Caco-2 (cell line): ENCODE results near the gene EMC8. TPM values are rescaled to one million over a fixed set of nuclear protein-coding genes. Genes with fewer than 3 reads are reported as not detected.

ENCODE experiments used
- BruUV-seq: library from RNA; stranded (reverse); fragments of 400-500 nt; replicated peaks from 2 replicates; lab custom pipeline; 2021; lab: Mats Ljungman, UMichigan
- CTCF ChIA-PET: fragments of 300-600 bp; sonication (Branson Sonifier 250); formaldehyde crosslinking; loops from one replicate; lab custom pipeline; 2022; ENCODE audit warnings: antibody characterized with exemption; lab: Charles Lee
- POLR2A ChIA-PET: fragments of 300-600 bp; sonication (Branson Sonifier 250); formaldehyde crosslinking; loops from one replicate; lab custom pipeline; 2022; ENCODE audit warnings: antibody characterized with exemption; lab: Charles Lee
- DNase-seq, 2 experiments: peaks; one replicate each; pipeline versions ENCODE4 v3.0.0 to v3.0.0-alpha.2; 2020 to 2022
- H3K27me3 ChIP-seq: replicated peaks from 2 replicates; pipeline ENCODE4 v1.6.0; 2011; ENCODE audit warnings: low read length; ENCODE audit not compliant: control insufficient read depth, insufficient read depth
- H3K36me3 ChIP-seq: 2 replicates; pipeline ENCODE4 v1.5.1; 2011; ENCODE audit warnings: low read length; ENCODE audit not compliant: control insufficient read depth, insufficient read depth
- H3K4me1 ChIP-seq: fragments of 250-450 bp; sonication (Bioruptor Pico); 2 replicates; pipeline ENCODE4 v1.5.1; 2020; ENCODE audit warnings: mild to moderate bottlenecking
- H3K4me3 ChIP-seq: 2 replicates; pipeline ENCODE4 v1.5.1; 2011; ENCODE audit warnings: low read depth, mild to moderate bottlenecking, control low read depth, low read length
- H3K9me3 ChIP-seq: fragments of 250-450 bp; sonication (Bioruptor Pico); 2 replicates; pipeline ENCODE4 v1.5.1; 2020; ENCODE audit warnings: mild to moderate bottlenecking, moderate library complexity
- H3K27ac Mint-ChIP-seq: one replicate; pipeline ENCODE4 v1.8.0; 2022; ENCODE audit warnings: mixed read lengths; ENCODE audit not compliant: unreplicated experiment
- H3K27me3 Mint-ChIP-seq: one replicate; pipeline ENCODE4 v1.8.0; 2022; ENCODE audit warnings: mixed read lengths; ENCODE audit not compliant: insufficient read depth, unreplicated experiment
- H3K36me3 Mint-ChIP-seq: one replicate; pipeline ENCODE4 v1.8.0; 2022; ENCODE audit warnings: mild to moderate bottlenecking, mixed read lengths; ENCODE audit not compliant: insufficient read depth, unreplicated experiment
- H3K4me1 Mint-ChIP-seq: one replicate; pipeline ENCODE4 v1.8.0; 2022; ENCODE audit warnings: low read depth, mixed read lengths; ENCODE audit not compliant: unreplicated experiment
- H3K4me3 Mint-ChIP-seq: one replicate; pipeline ENCODE4 v1.8.0; 2022; ENCODE audit warnings: mild to moderate bottlenecking, moderate library complexity, mixed read lengths; ENCODE audit not compliant: unreplicated experiment
- H3K9me3 Mint-ChIP-seq: one replicate; pipeline ENCODE4 v1.8.0; 2022; ENCODE audit warnings: mixed read lengths; ENCODE audit not compliant: unreplicated experiment
- CTCF ChIP-seq, 2 experiments: fragments of 200-600 bp in 1 of 2; IDR thresholded peaks; 1 replicate in 1 of 2; 2 replicates in 1 of 2; pipeline versions ENCODE4 v1.5.1 to v1.8.0; 2011 to 2022; ENCODE audit warnings: antibody characterized with exemption in 1 of 2, control low read depth in 1 of 2, inconsistent platforms in 1 of 2, low read depth in 1 of 2, low read length in 1 of 2, mild to moderate bottlenecking in 1 of 2, moderate library complexity in 1 of 2; ENCODE audit not compliant: insufficient read depth in 1 of 2, severe bottlenecking in 1 of 2, unreplicated experiment in 1 of 2
- intact Hi-C: fragments of 100-400 bp; cut with micrococcal nuclease; formaldehyde crosslinking; loops from one replicate; pipeline ENCODE4 v1.10.0; 2022; ENCODE audit not compliant: unreplicated experiment
- total RNA-seq: library from RNA; stranded (reverse); gene quantifications from 2 replicates; pipeline ENCODE4 v1.2.3, GENCODE V29; 2022

The EMC8 gene
- total RNA-seq, 1 experiment from 2014 or later: 94.7 TPM

GRCh38 chr16:85752511-85753420, 46.6 kb downstream of the EMC8 start:
- no peaks in the 10 kb centered on the region for H3K36me3 ChIP-seq
- ChIA-PET POLR2A (interaction anchor here (0.5 kb wide), 1 partner anchor 15 kb away, joined by 8 read pairs; no protein-coding TSS in a partner anchor), CTCF (interaction anchor here (0.7 kb wide), 1 partner anchor 21 kb away, joined by 3 read pairs; no protein-coding TSS in a partner anchor)
- BruUV-seq: no TSS peak
- intact Hi-C loops: loop anchor here (5.0 kb wide), 1 partner anchor 305 kb away; no protein-coding TSS in a partner anchor
- Mint-ChIP-seq H3K27me3 (no peaks in the 10 kb centered on the region), H3K4me3 (no peak overlapping the region), H3K4me1 (peaks cover 10% of the 10 kb centered on the region), H3K9me3 (no peaks in the 10 kb centered on the region), H3K27ac (no peak overlapping the region), H3K36me3 (peaks cover 6% of the 10 kb centered on the region)
- no peaks in the 10 kb centered on the region; the same call in 1 of the 2 replicates for H3K27me3 ChIP-seq
- no peaks in the 10 kb centered on the region for H3K9me3 ChIP-seq
- H3K4me3 ChIP-seq: no peak overlapping the region
- TF ChIP-seq CTCF (IDR thresholded peaks at IDR 0.05; ENCODE audit: insufficient read depth in 1 of 2, low read depth in 1 of 2, low read length in 1 of 2, severe bottlenecking in 1 of 2, unreplicated experiment in 1 of 2): peak in 1 of 2 experiments; percentile 78
- H3K4me1 ChIP-seq: peaks cover 24% of the 10 kb centered on the region
- DNase-seq: peak; percentile 78 to 80

DNA sequence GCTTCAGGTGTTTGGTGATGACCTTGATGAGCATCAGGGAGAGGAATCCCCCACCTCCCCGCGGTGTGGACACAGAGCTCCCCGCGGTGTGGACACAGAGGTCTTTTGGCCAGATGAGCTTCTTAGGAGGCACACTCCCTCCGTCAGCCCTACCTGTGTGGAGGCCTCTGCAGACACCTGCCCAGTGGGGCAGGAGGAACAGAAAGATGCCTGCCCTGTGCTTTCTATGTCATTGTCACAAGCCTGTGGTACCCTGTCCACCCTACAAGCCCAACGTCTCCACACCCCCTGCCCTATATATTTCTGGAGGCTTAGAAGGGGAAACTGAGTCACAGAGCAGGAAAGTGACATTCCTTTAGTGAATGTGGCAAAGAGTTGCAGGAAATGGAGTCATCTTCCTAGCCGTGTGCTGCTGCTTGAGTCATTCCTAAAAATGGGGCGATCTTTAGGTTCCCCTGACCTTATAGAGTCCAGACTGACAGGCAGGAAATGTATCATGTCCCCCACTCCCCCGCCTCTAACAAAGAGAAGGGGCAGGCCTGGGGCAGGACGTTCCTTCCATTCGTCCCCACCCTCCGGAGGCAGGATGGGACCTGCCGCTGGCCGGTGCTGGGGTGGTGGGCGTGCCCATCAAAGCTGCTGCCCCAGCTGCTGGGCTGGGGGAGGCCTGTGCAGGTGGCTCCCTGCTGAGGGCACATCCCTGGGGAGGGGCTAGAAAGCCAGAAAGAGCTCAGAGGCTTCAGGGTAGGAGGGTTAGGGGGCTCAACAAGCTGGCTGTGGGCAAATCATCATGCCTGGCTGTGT, 47.4 kb downstream of the EMC8 start:
- no peaks in the 10 kb centered on the region for H3K9me3 ChIP-seq
- no peaks in the 10 kb centered on the region; the same call in 1 of the 2 replicates for H3K27me3 ChIP-seq
- H3K27ac Mint-ChIP-seq: no peak overlapping the region
- TF ChIP-seq CTCF (IDR thresholded peaks at IDR 0.05; ENCODE audit: insufficient read depth in 1 of 2, low read depth in 1 of 2, low read length in 1 of 2, severe bottlenecking in 1 of 2, unreplicated experiment in 1 of 2): no peak
- CTCF ChIA-PET: no interaction called here
- peaks cover 10% of the 10 kb centered on the region for H3K4me1 Mint-ChIP-seq
- BruUV-seq: no TSS peak
- H3K4me1 ChIP-seq: peaks cover 24% of the 10 kb centered on the region
- H3K36me3 Mint-ChIP-seq: peaks cover 6% of the 10 kb centered on the region
- POLR2A ChIA-PET: no interaction called here
- H3K27me3 Mint-ChIP-seq: no peaks in the 10 kb centered on the region
- H3K4me3 ChIP-seq: no peak overlapping the region
- H3K4me3 Mint-ChIP-seq: peak overlapping the region; percentile 90
- intact Hi-C loops: loop anchor here (5.0 kb wide), 1 partner anchor 305 kb away; no protein-coding TSS in a partner anchor
- no peaks in the 10 kb centered on the region for H3K9me3 Mint-ChIP-seq
- H3K36me3 ChIP-seq: no peaks in the 10 kb centered on the region
- DNase-seq: no peak
